Activated B cell treated with CpG ODN at 0.5 μM for 24 hours (primary cell): Measurements from ENCODE around the gene TGFBRAP1. TPM values are rescaled to one million over a fixed set of nuclear protein-coding genes. Genes with fewer than 3 reads are reported as not detected.
"Not testable (repeated sequence)": the region's sequence is repeated elsewhere in the genome, so short reads cannot be mapped to it uniquely, and the experiment has no call there.

Source experiments
- ATAC-seq: fragments of 200-7000 bp; cut with Tn5 transposase; one replicate; pipeline ENCODE4 v1.10.0; 2021; ENCODE audit warnings: low read depth, mild to moderate bottlenecking, moderate library complexity
- CTCF ChIA-PET: fragments of 350-600 bp; sonication (Branson Sonifier 250); formaldehyde crosslinking; loops from one replicate; lab custom pipeline; 2021; ENCODE audit warnings: antibody characterized with exemption; lab: Charles Lee
- POLR2A ChIA-PET: fragments of 350-600 bp; sonication (Branson Sonifier 250); formaldehyde crosslinking; loops from one replicate; lab custom pipeline; 2021; ENCODE audit warnings: antibody characterized with exemption; lab: Charles Lee
- DNase-seq: peaks from one replicate; pipeline ENCODE4 v3.0.0; 2022
- H3K27ac Mint-ChIP-seq: one replicate; pipeline ENCODE4 v1.8.0; 2020; ENCODE audit warnings: mixed read lengths
- H3K27me3 Mint-ChIP-seq: one replicate; pipeline ENCODE4 v1.8.0; 2021; ENCODE audit warnings: mixed read lengths
- H3K36me3 Mint-ChIP-seq: one replicate; pipeline ENCODE4 v1.8.0; 2021; ENCODE audit warnings: low read depth, mixed read lengths
- H3K4me1 Mint-ChIP-seq: one replicate; pipeline ENCODE4 v1.8.0; 2021; ENCODE audit warnings: mixed read lengths
- H3K4me3 Mint-ChIP-seq: one replicate; pipeline ENCODE4 v1.8.0; 2020; ENCODE audit warnings: mild to moderate bottlenecking, mixed read lengths
- H3K9me3 Mint-ChIP-seq: one replicate; pipeline ENCODE4 v1.8.0; 2020; ENCODE audit warnings: mixed read lengths
- CTCF ChIP-seq: fragments of 200-600 bp; IDR thresholded peaks from one replicate; pipeline ENCODE4 v1.8.0; 2022; ENCODE audit warnings: antibody characterized with exemption, mild to moderate bottlenecking
- intact Hi-C: fragments of 100-400 bp; cut with micrococcal nuclease; formaldehyde crosslinking; loops from one replicate; pipeline ENCODE4 v1.15.1; 2024
- total RNA-seq: library from RNA; stranded (reverse); gene quantifications from 2 replicates; pipeline ENCODE4 v1.2.3, GENCODE V29; 2022

Gene TGFBRAP1
- total RNA-seq, 1 donor from 2014 or later, result 25.2 TPM

GRCh38 chr2:105256431-105257047, 73.0 kb downstream of the TGFBRAP1 start:
- DNase-seq (no peak), ATAC-seq (no peak)
- no peak for TF ChIP-seq CTCF
- intact Hi-C loops, result no loop called here
- H3K9me3 Mint-ChIP-seq, result no peaks in the 10 kb centered on the region
- no peaks in the 10 kb centered on the region for H3K36me3 Mint-ChIP-seq
- ChIA-PET POLR2A (no interaction called here), CTCF (no interaction called here)
- H3K27me3 Mint-ChIP-seq, result no peaks in the 10 kb centered on the region
- no peak overlapping the region for H3K27ac Mint-ChIP-seq
- no peaks in the 10 kb centered on the region for H3K4me1 Mint-ChIP-seq
- no peak overlapping the region for H3K4me3 Mint-ChIP-seq

- no peaks in the 10 kb centered on the region for H3K9me3 Mint-ChIP-seq
- ATAC-seq (no peak), DNase-seq (no peak)
- ChIA-PET CTCF (no interaction called here), POLR2A (no interaction called here)
- H3K4me1 Mint-ChIP-seq, result no peaks in the 10 kb centered on the region
- H3K4me3 Mint-ChIP-seq, result no peak overlapping the region
- intact Hi-C loops, result no loop called here
- H3K27me3 Mint-ChIP-seq, result no peaks in the 10 kb centered on the region
- no peaks in the 10 kb centered on the region for H3K36me3 Mint-ChIP-seq
- no peak for TF ChIP-seq CTCF
- no peak overlapping the region for H3K27ac Mint-ChIP-seq
Measured at GRCh38 chr2:105255979-105256378, 73.6 kb downstream of the TGFBRAP1 start.

- POLR2A ChIA-PET, result no interaction called here
- Mint-ChIP-seq H3K27me3 (no peaks in the 10 kb centered on the region), H3K4me1 (no peaks in the 10 kb centered on the region), H3K27ac (no peak overlapping the region), H3K4me3 (no peak overlapping the region), H3K36me3 (no peaks in the 10 kb centered on the region), H3K9me3 (no peaks in the 10 kb centered on the region)
- CTCF ChIA-PET, result interaction anchor here (0.8 kb wide), 1 partner anchor 17 kb away, joined by 3 read pairs; no protein-coding TSS in a partner anchor
- no peak for ATAC-seq
- no peak for TF ChIP-seq CTCF
- no peak for DNase-seq
- intact Hi-C loops, result no loop called here
Measured at GRCh38 chr2:105254531-105255210, 74.9 kb downstream of the TGFBRAP1 start.

- TF ChIP-seq CTCF, result no peak
- DNase-seq, result no peak
- Mint-ChIP-seq H3K4me1 (no peaks in the 10 kb centered on the region), H3K27me3 (no peaks in the 10 kb centered on the region), H3K36me3 (no peaks in the 10 kb centered on the region), H3K9me3 (no peaks in the 10 kb centered on the region), H3K27ac (no peak overlapping the region), H3K4me3 (no peak overlapping the region)
- intact Hi-C loops, result no loop called here
- CTCF ChIA-PET, result no interaction called here
- ATAC-seq, result no peak
- POLR2A ChIA-PET, result no interaction called here
Measured at GRCh38 chr2:105252271-105252670, 77.3 kb downstream of the TGFBRAP1 start.

- POLR2A ChIA-PET, H3K4me3 Mint-ChIP-seq, intact Hi-C loops, CTCF ChIA-PET, H3K36me3 Mint-ChIP-seq, H3K27me3 Mint-ChIP-seq, ATAC-seq, H3K27ac Mint-ChIP-seq, H3K9me3 Mint-ChIP-seq, H3K4me1 Mint-ChIP-seq, DNase-seq: not testable (repeated sequence)
Measured at GRCh38 chr2:105251016-105251648, 78.4 kb downstream of the TGFBRAP1 start.
